Renal cortical epithelial cell (primary cell): Measurements from ENCODE around the gene SIRT5. TPM values are rescaled to one million over a fixed set of nuclear protein-coding genes. Genes with fewer than 3 reads are reported as not detected.

Experiments
- DNase-seq: peaks from one replicate; pipeline ENCODE4 v3.0.0-alpha.2; 2011; ENCODE audit warnings: low read depth
- total RNA-seq: library from RNA; depleted of rRNA; stranded (reverse); fragments of >200 nt; gene quantifications from 2 replicates; pipeline ENCODE4 v1.2.3, GENCODE V29; 2014

Gene SIRT5
- total RNA-seq, 1 donor from 2014 or later, result 12.8 TPM

DNA sequence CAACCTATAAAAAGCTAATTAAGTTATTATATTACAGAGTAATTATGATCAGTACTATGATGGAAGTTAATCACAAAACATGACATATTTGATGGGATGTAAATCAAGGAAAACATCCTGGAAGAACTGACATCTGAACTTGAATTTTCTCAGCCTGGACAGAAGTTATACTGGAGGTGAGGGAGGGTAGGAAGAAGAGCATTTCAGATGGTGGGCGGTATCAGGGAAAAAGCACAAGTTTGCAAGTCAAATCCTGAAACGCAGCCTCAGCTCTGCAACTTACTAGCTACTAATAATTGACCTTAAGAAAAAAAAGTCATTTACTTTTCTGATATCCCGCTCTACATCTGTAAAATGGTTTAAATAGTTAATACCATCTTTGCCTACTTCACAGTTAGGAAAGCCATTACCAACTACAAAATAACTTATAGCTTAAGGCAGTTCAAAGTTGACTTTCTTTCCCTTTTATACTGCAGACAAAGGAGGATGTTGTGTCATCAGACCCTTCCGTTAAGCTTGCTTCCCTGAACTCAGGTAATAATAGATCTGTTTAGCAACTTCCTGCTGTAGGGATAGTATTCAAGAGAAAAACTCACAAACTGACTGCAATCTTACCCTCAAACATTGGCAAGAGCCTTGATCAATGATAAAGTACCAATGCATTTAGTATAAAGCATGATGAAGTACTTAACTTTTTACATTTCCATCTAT is 61.7 kb downstream of the SIRT5 start:
- DNase-seq, result no peak

DNA sequence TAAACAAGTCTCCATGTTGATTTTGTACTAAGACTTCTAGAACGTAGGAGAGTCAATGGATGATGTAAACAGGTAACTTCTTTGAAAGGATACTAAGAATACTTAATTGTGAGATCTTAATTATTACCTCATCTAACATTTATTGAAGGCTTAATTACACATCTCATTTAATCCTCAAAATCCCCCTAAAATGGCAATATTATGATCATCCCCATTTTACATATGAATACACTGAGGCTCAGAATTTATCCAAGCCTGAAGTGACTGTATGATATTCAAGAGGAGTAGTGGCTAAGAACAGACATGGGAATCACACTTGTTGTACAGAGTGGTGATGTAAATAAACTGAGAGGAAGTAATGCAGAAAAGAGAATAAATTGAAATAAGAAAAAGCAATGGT is 63.6 kb downstream of the SIRT5 start:
- no peak for DNase-seq

DNA sequence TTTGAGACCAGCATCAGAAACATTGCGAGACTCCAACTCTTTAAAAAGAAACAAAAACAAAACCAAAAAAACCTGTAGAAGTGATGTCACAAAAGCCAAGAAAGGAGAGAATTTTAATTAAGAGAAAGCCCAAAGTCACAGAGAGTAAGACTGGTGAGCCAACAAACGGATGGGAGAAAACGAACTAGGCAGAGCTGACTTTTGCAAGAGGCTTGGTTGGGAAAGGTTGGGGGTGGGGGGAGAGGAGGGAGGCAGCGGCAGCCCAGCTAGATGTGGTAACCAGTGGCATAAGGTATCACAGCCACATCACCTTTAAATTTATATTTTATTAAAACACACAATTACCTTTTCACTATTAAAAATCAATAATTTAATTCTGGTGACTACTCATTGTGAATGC is 64.2 kb downstream of the SIRT5 start:
- no peak for DNase-seq

DNA sequence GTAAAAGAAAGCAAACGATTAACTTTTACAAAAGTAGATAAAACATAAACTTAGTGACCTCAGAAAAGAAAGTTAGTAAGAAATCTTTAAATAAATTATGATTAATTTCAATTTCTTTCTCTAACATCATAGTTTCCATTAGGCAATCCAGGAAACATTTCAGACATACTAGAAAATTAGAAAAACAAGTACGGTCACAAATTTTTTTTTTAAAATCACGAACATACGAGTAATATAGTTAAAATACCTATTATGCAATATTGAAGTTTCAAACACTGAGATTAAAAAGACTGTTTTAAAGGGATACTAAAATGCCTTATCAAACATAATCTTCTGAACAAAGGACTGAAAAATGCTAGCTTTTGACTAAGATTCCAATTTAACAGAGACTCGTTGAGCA is 66.9 kb downstream of the SIRT5 start:
- DNase-seq, result no peak

GRCh38 chr6:13643125-13643524 is 68.7 kb downstream of the SIRT5 start:
- DNase-seq, result no peak

DNA sequence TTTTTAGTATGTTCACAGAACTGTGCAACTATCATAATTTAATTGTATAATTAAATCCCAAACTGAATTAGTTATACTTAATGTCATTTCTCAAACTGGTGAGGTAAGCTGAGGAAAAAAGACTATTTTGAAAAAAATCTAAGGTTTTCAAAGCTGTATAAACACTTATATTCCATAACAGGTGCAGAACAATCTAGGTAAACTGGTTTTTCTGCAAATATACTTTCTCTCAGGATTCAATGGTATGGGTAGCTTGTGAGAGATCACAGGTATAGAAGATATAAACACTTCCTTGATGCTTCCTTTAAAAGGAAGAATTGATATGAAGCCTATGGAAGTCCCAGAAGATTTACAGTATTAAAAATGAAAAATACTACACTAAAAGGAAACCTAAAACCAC is 74.4 kb downstream of the SIRT5 start:
- no peak for DNase-seq

DNA sequence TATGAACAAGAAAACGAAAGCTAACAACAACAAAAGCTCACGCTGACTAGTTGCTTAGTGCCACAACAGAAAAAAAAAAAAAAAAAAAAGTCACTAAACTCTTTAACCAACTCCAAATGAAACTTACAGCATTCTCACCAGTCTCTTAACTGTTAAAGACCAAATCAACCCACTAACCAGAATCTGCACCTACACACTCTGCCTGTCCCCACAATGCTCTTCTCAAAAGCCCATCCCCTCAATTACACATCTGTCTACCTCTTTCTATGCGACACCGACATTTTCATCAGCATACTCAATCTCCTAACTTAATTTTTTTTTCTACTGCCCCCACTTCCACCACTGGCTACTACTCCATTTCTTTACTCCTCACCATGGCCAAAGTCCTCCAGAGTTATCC is 75.0 kb downstream of the SIRT5 start:
- DNase-seq, result no peak

DNA sequence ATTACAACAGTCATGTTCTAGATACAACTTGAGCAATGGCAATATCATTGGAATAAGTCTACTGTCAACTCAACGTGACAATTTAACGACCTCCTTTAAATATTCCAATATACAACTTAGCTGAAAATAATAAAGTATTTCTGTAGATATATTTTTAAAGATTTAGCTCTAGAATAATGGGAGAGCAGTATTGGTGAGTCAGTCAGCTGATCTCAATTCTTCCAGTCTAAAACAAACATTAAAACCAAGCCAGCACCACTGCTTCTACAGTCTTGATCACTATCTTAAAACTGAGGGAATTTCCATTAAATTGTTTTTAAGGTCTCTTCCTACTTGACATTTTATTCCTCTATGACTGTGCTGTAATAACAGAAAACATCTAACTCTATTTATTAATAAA is 78.9 kb downstream of the SIRT5 start:
- peak; percentile 38 for DNase-seq

- DNase-seq, result no peak
Measured at GRCh38 chr6:13654496-13654895, 80.1 kb downstream of the SIRT5 start.

DNA sequence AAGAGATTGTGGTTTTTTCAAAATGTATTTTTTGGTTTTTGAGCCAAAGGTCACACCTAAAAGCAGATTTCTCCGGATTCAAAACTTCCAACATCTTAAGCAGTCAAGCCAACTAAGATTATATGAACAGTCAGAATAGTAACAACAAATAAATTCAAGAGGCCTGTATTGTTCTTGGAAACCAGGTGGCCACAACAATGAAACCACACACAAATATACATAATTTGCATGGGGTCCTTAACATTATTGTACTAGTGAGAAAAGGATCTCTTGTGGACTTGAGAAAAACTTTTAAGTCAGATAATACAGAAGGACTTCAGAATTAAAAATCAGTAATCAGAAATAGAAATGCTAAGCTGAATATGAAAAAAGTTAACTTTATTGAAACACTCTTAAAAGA is 81.3 kb downstream of the SIRT5 start:
- DNase-seq, result no peak

GRCh38 chr6:13660273-13660672 is 85.9 kb downstream of the SIRT5 start:
- no peak for DNase-seq

DNA sequence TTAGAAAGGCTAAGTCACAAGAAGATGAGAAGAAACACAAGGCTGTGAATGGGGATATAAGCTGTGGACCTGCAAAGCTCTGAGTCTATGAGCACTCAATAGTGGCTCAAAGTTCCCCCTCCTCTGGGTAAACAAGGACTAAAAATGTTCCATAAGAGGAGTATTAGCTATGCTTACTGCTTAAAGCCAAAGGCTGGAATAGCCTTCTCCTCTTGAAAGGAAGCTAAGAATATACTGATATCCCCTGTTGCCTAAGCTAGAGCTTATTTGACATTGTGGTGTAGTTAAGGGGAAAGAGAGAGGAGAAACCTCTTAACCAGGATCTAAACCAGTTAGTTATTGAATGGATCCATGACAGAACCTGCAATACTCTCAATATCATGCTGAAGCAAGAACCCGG is 86.5 kb downstream of the SIRT5 start:
- DNase-seq, result no peak

- DNase-seq, result no peak
Measured at GRCh38 chr6:13661647-13662046, 87.2 kb downstream of the SIRT5 start.

DNA sequence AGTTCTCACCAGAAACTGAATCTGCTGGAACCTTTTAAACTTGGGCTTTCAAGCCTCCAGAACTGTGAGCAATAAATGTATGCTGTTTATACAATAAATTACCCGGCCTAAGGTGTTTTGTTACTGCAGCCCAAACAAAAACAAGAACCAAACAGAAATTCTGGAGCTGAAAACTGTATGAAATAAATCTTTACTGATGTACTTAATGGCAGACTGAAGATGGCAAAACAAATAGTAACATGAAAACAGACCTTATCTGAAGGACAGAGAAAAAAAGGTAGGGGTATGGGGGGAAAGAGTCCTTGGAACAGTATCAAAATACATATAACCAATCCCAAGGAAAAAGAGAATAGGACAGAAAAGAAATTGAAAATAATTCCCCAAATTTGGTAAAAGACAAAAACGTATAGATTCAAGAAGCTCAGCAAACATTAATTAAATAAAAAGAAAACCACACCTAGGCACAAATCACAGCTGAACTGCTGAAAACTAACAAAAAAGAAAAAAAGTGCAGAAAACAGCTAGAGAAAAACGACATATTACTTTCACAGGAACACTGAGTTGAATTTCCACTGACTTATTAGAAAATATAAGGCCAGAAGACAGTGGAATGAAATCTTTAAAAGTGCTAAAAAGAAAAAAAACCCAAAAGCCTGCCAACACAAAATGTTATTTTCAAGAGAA is 88.4 kb downstream of the SIRT5 start:
- DNase-seq, result no peak

- no peak for DNase-seq
Measured at GRCh38 chr6:13663986-13664385, 89.6 kb downstream of the SIRT5 start.

Other genes with a start within 250 kb of the SIRT5 start
- 18.2 and 18.4 TPM in 2 replicates for gene TBC1D7, start 246.1 kb upstream of the SIRT5 start, total RNA-seq
- gene GFOD1, start 87.0 kb upstream of the SIRT5 start, total RNA-seq, result 5.0 and 5.2 TPM in 2 replicates
- 76.8 and 81.1 TPM in 2 replicates for gene NOL7, start 40.7 kb downstream of the SIRT5 start, total RNA-seq
- 23.1 and 57.0 TPM in 2 replicates for gene RANBP9, start 137.2 kb downstream of the SIRT5 start, total RNA-seq
- gene MCUR1, start 240.0 kb downstream of the SIRT5 start, total RNA-seq, result 11.6 and 12.0 TPM in 2 replicates